GM20000 (cell line): ENCODE data around the gene ASNSD1.
A peak's percentile ranks its signal among the peaks of the same experiment; 100 is the strongest.
"Not testable (repeated sequence)": the region's sequence is repeated elsewhere in the genome, so short reads cannot be mapped to it uniquely, and the experiment has no call there.

Experiments used
- DNase-seq: peaks from one replicate; pipeline ENCODE4 v3.0.0; 2012; ENCODE audit warnings: low spot score
- TF ChIP-seq, protein P1 (sequence below): IDR thresholded peaks from 2 replicates; pipeline ENCODE4 v1.5.1; 2012; ENCODE audit warnings: mild to moderate bottlenecking, control low read depth; ENCODE audit errors: extremely low read depth, missing control alignments

The ASNSD1 gene

GRCh38 chr2:189660803-189661147, 484 bp upstream of the ASNSD1 start:
- TF ChIP-seq, protein P1, sequence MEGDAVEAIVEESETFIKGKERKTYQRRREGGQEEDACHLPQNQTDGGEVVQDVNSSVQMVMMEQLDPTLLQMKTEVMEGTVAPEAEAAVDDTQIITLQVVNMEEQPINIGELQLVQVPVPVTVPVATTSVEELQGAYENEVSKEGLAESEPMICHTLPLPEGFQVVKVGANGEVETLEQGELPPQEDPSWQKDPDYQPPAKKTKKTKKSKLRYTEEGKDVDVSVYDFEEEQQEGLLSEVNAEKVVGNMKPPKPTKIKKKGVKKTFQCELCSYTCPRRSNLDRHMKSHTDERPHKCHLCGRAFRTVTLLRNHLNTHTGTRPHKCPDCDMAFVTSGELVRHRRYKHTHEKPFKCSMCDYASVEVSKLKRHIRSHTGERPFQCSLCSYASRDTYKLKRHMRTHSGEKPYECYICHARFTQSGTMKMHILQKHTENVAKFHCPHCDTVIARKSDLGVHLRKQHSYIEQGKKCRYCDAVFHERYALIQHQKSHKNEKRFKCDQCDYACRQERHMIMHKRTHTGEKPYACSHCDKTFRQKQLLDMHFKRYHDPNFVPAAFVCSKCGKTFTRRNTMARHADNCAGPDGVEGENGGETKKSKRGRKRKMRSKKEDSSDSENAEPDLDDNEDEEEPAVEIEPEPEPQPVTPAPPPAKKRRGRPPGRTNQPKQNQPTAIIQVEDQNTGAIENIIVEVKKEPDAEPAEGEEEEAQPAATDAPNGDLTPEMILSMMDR = no peak
- DNase-seq = no peak

- TF ChIP-seq, protein P1 = no peak
- DNase-seq = no peak
These were observed 680 bp downstream of the ASNSD1 start for GRCh38 chr2:189661957-189662321.

DNA sequence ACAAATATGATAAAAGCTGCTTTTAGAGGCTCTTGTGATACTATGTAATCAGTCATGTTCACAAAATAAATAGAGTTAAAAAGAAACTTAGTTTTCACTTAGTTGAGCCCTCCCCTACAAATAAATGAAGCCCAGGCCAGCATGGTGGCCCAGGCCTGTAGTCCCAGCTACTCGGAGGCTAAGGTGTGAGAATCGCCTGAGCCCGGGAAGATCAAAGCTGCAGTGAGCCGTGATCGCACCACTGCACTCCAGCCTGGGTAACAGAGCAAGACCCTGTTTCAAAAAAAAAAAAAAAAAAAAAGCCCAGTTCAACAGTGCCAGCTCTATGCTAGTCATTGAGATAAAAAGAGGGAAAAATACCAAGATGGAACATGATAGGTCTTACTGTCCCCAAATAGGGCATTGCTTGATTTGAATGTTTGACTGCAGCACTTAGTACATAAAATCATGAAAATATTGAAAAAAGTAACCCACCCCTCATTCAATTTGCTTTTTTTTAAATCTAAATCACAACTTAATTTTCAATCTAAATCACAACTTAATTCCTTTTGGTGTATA, 1.5 kb downstream of the ASNSD1 start:
- no peak for DNase-seq

GRCh38 chr2:189663319-189663718, 2.1 kb downstream of the ASNSD1 start:
- DNase-seq = not testable (repeated sequence)

More for the DNA sequence above, 1.5 kb downstream of the ASNSD1 start:
- TF ChIP-seq, protein P1 = no peak

- TF ChIP-seq, protein P1 = no peak
- DNase-seq = no peak
These were observed 8.7 kb downstream of the ASNSD1 start for GRCh38 chr2:189669913-189670312.

GRCh38 chr2:189673661-189674373, 12.6 kb downstream of the ASNSD1 start:
- TF ChIP-seq, protein P1 = no peak
- no peak for DNase-seq

DNA sequence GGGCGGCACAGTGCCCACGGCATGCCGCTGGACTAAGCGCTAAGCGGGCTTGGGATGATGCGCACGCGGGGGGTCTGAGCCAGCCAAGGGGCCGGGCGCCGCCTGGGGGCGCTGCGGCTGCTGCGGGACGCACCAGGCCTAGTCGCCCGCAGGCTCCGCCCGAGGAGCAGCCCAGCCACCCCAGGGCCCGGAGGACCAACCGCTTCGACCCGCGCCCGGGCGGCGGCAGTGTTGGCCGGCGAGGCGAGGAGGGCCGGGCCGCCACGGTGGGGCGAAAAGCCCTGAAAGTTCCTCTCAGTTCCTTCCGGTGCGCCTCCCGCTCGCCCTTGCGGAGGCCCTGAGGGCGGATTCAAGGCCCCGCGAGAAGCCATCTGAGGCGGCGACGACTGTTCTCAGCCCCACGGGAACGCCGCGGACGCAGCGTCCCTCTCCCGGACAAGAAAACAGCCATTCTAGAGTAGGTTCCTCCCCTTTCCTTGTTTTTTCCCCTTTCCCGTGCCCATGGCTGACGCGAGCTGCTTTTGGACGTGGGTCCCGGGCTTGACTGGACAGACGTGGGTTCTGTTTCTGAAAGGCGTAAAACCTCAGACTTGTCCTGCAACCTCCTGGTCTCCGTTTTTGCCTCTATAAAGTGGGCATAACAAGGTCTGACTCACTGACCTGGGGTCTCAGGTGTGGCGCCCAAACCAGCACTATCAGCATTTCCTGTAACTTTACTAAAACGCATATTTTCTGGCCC, 13.3 kb downstream of the ASNSD1 start, which contains the start of gene ANKAR:
Gene ANKAR, plus strand, starts transcription at position 297 of the 739 bp plus-strand sequence. CDS start 1,821 bp downstream, outside the sequence.
- TF ChIP-seq, protein P1 = peak; percentile 91
- peak; percentile 91 for DNase-seq
